ENCODE results near the gene WNK1. TPM values are rescaled to one million over a fixed set of nuclear protein-coding genes. Genes with fewer than 3 reads are reported as not detected.

Gene WNK1
- polyA plus RNA-seq, 1 experiment: 38.0 TPM

DNA sequence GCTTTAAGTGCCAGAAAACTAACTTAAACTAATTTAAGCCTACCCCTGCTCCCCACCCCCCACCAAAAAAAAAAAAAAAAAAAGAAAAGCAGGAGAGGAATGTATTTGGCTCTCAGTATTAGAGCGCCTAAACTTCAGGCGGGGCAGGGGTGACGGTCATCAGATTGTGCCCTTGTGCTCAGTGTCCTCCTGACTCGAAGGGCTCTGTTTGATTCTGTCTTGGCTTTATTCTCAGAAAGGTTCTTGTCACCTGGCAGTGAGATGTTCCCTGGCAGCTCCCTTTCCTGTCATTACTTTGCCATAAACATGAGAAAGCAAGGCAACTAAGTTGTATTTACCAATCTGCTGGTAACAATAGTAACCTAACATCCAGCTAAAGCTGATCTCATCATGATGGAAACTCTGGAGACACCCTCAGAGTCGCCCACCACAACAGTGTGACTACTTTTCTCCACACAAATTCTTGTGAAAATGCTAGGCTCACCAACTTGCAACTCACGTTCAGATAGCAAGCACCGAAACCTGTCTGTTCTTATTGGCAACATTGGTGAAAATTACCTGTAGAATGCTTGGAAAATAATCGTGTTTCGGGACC, 39.0 kb upstream of the WNK1 start:
- H3K9me3 ChIP-seq (ENCODE audit: control insufficient read depth, insufficient read depth, low read length): no peaks in the 10 kb centered on the region
- ChIA-PET CTCF (interaction anchor here (1.1 kb wide), 1 partner anchor 101 kb away, joined by 3 read pairs; no protein-coding TSS in a partner anchor), POLR2A (no interaction called here)
- H3K27ac ChIP-seq (ENCODE audit: low read depth, low read length): no peak overlapping the region
- H3K27me3 ChIP-seq (ENCODE audit: control insufficient read depth, insufficient read depth, low read length): peaks cover 2% of the 10 kb centered on the region
- H3K4me3 ChIP-seq (ENCODE audit: low read depth, low read length): no peak overlapping the region
- TF ChIP-seq CTCF (IDR thresholded peaks at IDR 0.05; ENCODE audit: low read depth, low read length): no peak
- no peak for DNase-seq (ENCODE audit: low read depth, low spot score)

- H3K9me3 ChIP-seq (ENCODE audit: control insufficient read depth, insufficient read depth, low read length): no peaks in the 10 kb centered on the region
- no peak for DNase-seq (ENCODE audit: low read depth, low spot score)
- POLR2A ChIA-PET: no interaction called here
- H3K27me3 ChIP-seq (ENCODE audit: control insufficient read depth, insufficient read depth, low read length): no peaks in the 10 kb centered on the region
- H3K27ac ChIP-seq (ENCODE audit: low read depth, low read length): no peak overlapping the region
- TF ChIP-seq CTCF (IDR thresholded peaks at IDR 0.05; ENCODE audit: low read depth, low read length): no peak
- no peak overlapping the region for H3K4me3 ChIP-seq (ENCODE audit: low read depth, low read length)
- CTCF ChIA-PET: no interaction called here
Measured at GRCh38 chr12:716506-716905, 35.9 kb upstream of the WNK1 start.

- no peak overlapping the region for H3K27ac ChIP-seq (ENCODE audit: low read depth, low read length)
- CTCF ChIA-PET: no interaction called here
- POLR2A ChIA-PET: no interaction called here
- no peak for TF ChIP-seq CTCF (IDR thresholded peaks at IDR 0.05; ENCODE audit: low read depth, low read length)
- H3K9me3 ChIP-seq (ENCODE audit: control insufficient read depth, insufficient read depth, low read length): no peaks in the 10 kb centered on the region
- H3K27me3 ChIP-seq (ENCODE audit: control insufficient read depth, insufficient read depth, low read length): no peaks in the 10 kb centered on the region
- no peak overlapping the region for H3K4me3 ChIP-seq (ENCODE audit: low read depth, low read length)
- no peak for DNase-seq (ENCODE audit: low read depth, low spot score)
Measured at GRCh38 chr12:718756-719102, 33.6 kb upstream of the WNK1 start.

- POLR2A ChIA-PET: interaction anchor here (0.5 kb wide), 1 partner anchor 131 kb away, joined by 3 read pairs; no protein-coding TSS in a partner anchor
- TF ChIP-seq CTCF (IDR thresholded peaks at IDR 0.05; ENCODE audit: low read depth, low read length): no peak
- Histone ChIP-seq H3K27me3 (ENCODE audit: control insufficient read depth, insufficient read depth, low read length) (no peaks in the 10 kb centered on the region), H3K27ac (ENCODE audit: low read depth, low read length) (no peak overlapping the region), H3K4me3 (ENCODE audit: low read depth, low read length) (no peak overlapping the region), H3K9me3 (ENCODE audit: control insufficient read depth, insufficient read depth, low read length) (no peaks in the 10 kb centered on the region)
- CTCF ChIA-PET: interaction anchor here (1.1 kb wide), 1 partner anchor 145 kb away, joined by 3 read pairs; no protein-coding TSS in a partner anchor
- no peak for DNase-seq (ENCODE audit: low read depth, low spot score)
Measured at GRCh38 chr12:720231-720941, 32.0 kb upstream of the WNK1 start.

- DNase-seq (ENCODE audit: low read depth, low spot score): no peak
- no peak for TF ChIP-seq CTCF (IDR thresholded peaks at IDR 0.05; ENCODE audit: low read depth, low read length)
- Histone ChIP-seq H3K27me3 (ENCODE audit: control insufficient read depth, insufficient read depth, low read length) (no peaks in the 10 kb centered on the region), H3K9me3 (ENCODE audit: control insufficient read depth, insufficient read depth, low read length) (no peaks in the 10 kb centered on the region), H3K27ac (ENCODE audit: low read depth, low read length) (no peak overlapping the region), H3K4me3 (ENCODE audit: low read depth, low read length) (no peak overlapping the region)
- ChIA-PET POLR2A (no interaction called here), CTCF (interaction anchor here (2.2 kb wide), 1 partner anchor 27 kb away, joined by 10 read pairs; no protein-coding TSS in a partner anchor)
Measured at GRCh38 chr12:724194-724855, 28.1 kb upstream of the WNK1 start.
